ENCODE results near the gene PSMG4.

The PSMG4 gene

GRCh38 chr6:3235486-3235885, 23.3 kb upstream of the PSMG4 start:
- TF ChIP-seq EZH2phosphoT487 (IDR thresholded peaks at IDR 0.05; ENCODE audit: low read length) (no peak), EZH2 (optimal IDR thresholded peaks at IDR 0.05; ENCODE audit: low read depth, low read length) (no peak), CTCF (IDR thresholded peaks at IDR 0.05; ENCODE audit: low read length) (no peak)
- H3K27ac ChIP-seq (ENCODE audit: low read length): no peak overlapping the region
- no peaks in the 10 kb centered on the region for H3K36me3 ChIP-seq (replicated peaks; ENCODE audit: insufficient read depth, low read length)
- no peaks in the 10 kb centered on the region for H3K9me2 ChIP-seq (replicated peaks; ENCODE audit: insufficient read depth, low read length)
- no peak overlapping the region for H3K9ac ChIP-seq (ENCODE audit: low read length)
- no peaks in the 10 kb centered on the region for H4K20me1 ChIP-seq (ENCODE audit: insufficient read depth, low read length)
- no peak overlapping the region for H3K4me2 ChIP-seq (ENCODE audit: low read depth, low read length)
- no peak overlapping the region for H3K4me3 ChIP-seq (ENCODE audit: low read length)
- H3K79me2 ChIP-seq (ENCODE audit: low read length): no peaks in the 10 kb centered on the region
- no peak for DNase-seq
- H3K27me3 ChIP-seq (replicated peaks; ENCODE audit: insufficient read depth, low read length): peaks cover 13% of the 10 kb centered on the region
- H3K9me3 ChIP-seq (replicated peaks; ENCODE audit: insufficient read depth, low read length): no peaks in the 10 kb centered on the region
- peaks cover 12% of the 10 kb centered on the region for H3F3A ChIP-seq (ENCODE audit: insufficient read depth, low read length)
- peaks cover 16% of the 10 kb centered on the region for H3K4me1 ChIP-seq (ENCODE audit: low read length)
- H2AFZ ChIP-seq (ENCODE audit: low read length): no peak overlapping the region

GRCh38 chr6:3236005-3236404, 22.7 kb upstream of the PSMG4 start:
- Histone ChIP-seq H3K27ac (ENCODE audit: low read length) (no peak overlapping the region), H3K79me2 (ENCODE audit: low read length) (no peaks in the 10 kb centered on the region), H3K36me3 (replicated peaks; ENCODE audit: insufficient read depth, low read length) (no peaks in the 10 kb centered on the region), H4K20me1 (ENCODE audit: insufficient read depth, low read length) (no peaks in the 10 kb centered on the region), H2AFZ (ENCODE audit: low read length) (no peak overlapping the region), H3K9me2 (replicated peaks; ENCODE audit: insufficient read depth, low read length) (no peaks in the 10 kb centered on the region), H3K27me3 (replicated peaks; ENCODE audit: insufficient read depth, low read length) (peaks cover 8% of the 10 kb centered on the region), H3K4me3 (ENCODE audit: low read length) (no peak overlapping the region), H3K4me1 (ENCODE audit: low read length) (peaks cover 16% of the 10 kb centered on the region), H3K4me2 (ENCODE audit: low read depth, low read length) (no peak overlapping the region), H3K9me3 (replicated peaks; ENCODE audit: insufficient read depth, low read length) (no peaks in the 10 kb centered on the region), H3K9ac (ENCODE audit: low read length) (no peak overlapping the region), H3F3A (ENCODE audit: insufficient read depth, low read length) (peaks cover 12% of the 10 kb centered on the region)
- TF ChIP-seq EZH2phosphoT487 (IDR thresholded peaks at IDR 0.05; ENCODE audit: low read length): no peak
- TF ChIP-seq EZH2 (optimal IDR thresholded peaks at IDR 0.05; ENCODE audit: low read depth, low read length): no peak
- TF ChIP-seq CTCF (IDR thresholded peaks at IDR 0.05; ENCODE audit: low read length): no peak
- no peak for DNase-seq

GRCh38 chr6:3237761-3238662, 20.7 kb upstream of the PSMG4 start:
- Histone ChIP-seq H3K79me2 (ENCODE audit: low read length) (no peaks in the 10 kb centered on the region), H3F3A (ENCODE audit: insufficient read depth, low read length) (peaks cover 12% of the 10 kb centered on the region), H2AFZ (ENCODE audit: low read length) (peak overlapping the region; percentile 37), H3K4me1 (ENCODE audit: low read length) (peaks cover 16% of the 10 kb centered on the region), H3K27me3 (replicated peaks; ENCODE audit: insufficient read depth, low read length) (no peaks in the 10 kb centered on the region), H3K9ac (ENCODE audit: low read length) (peak overlapping the region; percentile 49; the same call in 1 of the 2 replicates), H4K20me1 (ENCODE audit: insufficient read depth, low read length) (no peaks in the 10 kb centered on the region), H3K36me3 (replicated peaks; ENCODE audit: insufficient read depth, low read length) (no peaks in the 10 kb centered on the region), H3K4me2 (ENCODE audit: low read depth, low read length) (peak overlapping the region; percentile 79), H3K9me3 (replicated peaks; ENCODE audit: insufficient read depth, low read length) (no peaks in the 10 kb centered on the region), H3K4me3 (ENCODE audit: low read length) (peak overlapping the region; percentile 51), H3K9me2 (replicated peaks; ENCODE audit: insufficient read depth, low read length) (no peaks in the 10 kb centered on the region), H3K27ac (ENCODE audit: low read length) (peak overlapping the region; percentile 72; the same call in 1 of the 2 replicates)
- peak; percentile 75 for DNase-seq
- TF ChIP-seq EZH2phosphoT487 (IDR thresholded peaks at IDR 0.05; ENCODE audit: low read length) (no peak), CTCF (IDR thresholded peaks at IDR 0.05; ENCODE audit: low read length) (0 out of 2 replicates have a peak, but pooled peaks have one; percentile 7)

Data from MM.1S (cell line).